Measurements from ENCODE around the gene PTTG1IP.

Gene PTTG1IP

GRCh38 chr21:44868707-44869106, 4.8 kb downstream of the PTTG1IP start:
- TF ChIP-seq CTCF (IDR thresholded peaks at IDR 0.05; ENCODE audit: low read depth, low read length), result no peak
- H3K36me3 ChIP-seq, result peaks cover 22% of the 10 kb centered on the region

GRCh38 chr21:44867999-44868700, 5.3 kb downstream of the PTTG1IP start:
- no peak for DNase-seq
- no peak for TF ChIP-seq CTCF (IDR thresholded peaks at IDR 0.05; ENCODE audit: low read depth, low read length)
- Histone ChIP-seq H3K27me3 (no peaks in the 10 kb centered on the region), H3K9me3 (no peaks in the 10 kb centered on the region), H3K36me3 (peaks cover 22% of the 10 kb centered on the region), H3K4me1 (peaks cover 7% of the 10 kb centered on the region), H3K4me3 (ENCODE audit: low read depth, low read length) (no peak overlapping the region)

More at GRCh38 chr21:44868707-44869106, 4.8 kb downstream of the PTTG1IP start:
- peaks cover 7% of the 10 kb centered on the region for H3K4me1 ChIP-seq
- no peak overlapping the region for H3K4me3 ChIP-seq (ENCODE audit: low read depth, low read length)
- no peaks in the 10 kb centered on the region for H3K9me3 ChIP-seq
- DNase-seq, result no peak
- H3K27me3 ChIP-seq, result no peaks in the 10 kb centered on the region

- H3K4me3 ChIP-seq (ENCODE audit: low read depth, low read length), result no peak overlapping the region
- DNase-seq, result no peak
- peaks cover 7% of the 10 kb centered on the region for H3K4me1 ChIP-seq
- no peak for TF ChIP-seq CTCF (IDR thresholded peaks at IDR 0.05; ENCODE audit: low read depth, low read length)
- H3K9me3 ChIP-seq, result no peaks in the 10 kb centered on the region
- no peaks in the 10 kb centered on the region for H3K27me3 ChIP-seq
- H3K36me3 ChIP-seq, result peaks cover 22% of the 10 kb centered on the region
These were observed 6.0 kb downstream of the PTTG1IP start for GRCh38 chr21:44867464-44867863.

GRCh38 chr21:44866780-44867179, 6.7 kb downstream of the PTTG1IP start:
- no peaks in the 10 kb centered on the region for H3K27me3 ChIP-seq
- H3K4me3 ChIP-seq (ENCODE audit: low read depth, low read length), result no peak overlapping the region
- H3K9me3 ChIP-seq, result no peaks in the 10 kb centered on the region
- TF ChIP-seq CTCF (IDR thresholded peaks at IDR 0.05; ENCODE audit: low read depth, low read length), result no peak
- DNase-seq, result no peak
- H3K4me1 ChIP-seq, result peaks cover 7% of the 10 kb centered on the region
- H3K36me3 ChIP-seq, result peaks cover 22% of the 10 kb centered on the region

GRCh38 chr21:44865561-44866280, 7.8 kb downstream of the PTTG1IP start:
- Histone ChIP-seq H3K4me1 (peaks cover 7% of the 10 kb centered on the region), H3K27me3 (no peaks in the 10 kb centered on the region), H3K36me3 (peaks cover 28% of the 10 kb centered on the region), H3K4me3 (ENCODE audit: low read depth, low read length) (no peak overlapping the region), H3K9me3 (no peaks in the 10 kb centered on the region)
- TF ChIP-seq CTCF (IDR thresholded peaks at IDR 0.05; ENCODE audit: low read depth, low read length), result no peak
- no peak for DNase-seq

All from BE2C (cell line).